GM18511 (cell line): ENCODE measurements around the gene FGGY.
"Not testable (repeated sequence)": the region's sequence is repeated elsewhere in the genome, so short reads cannot be mapped to it uniquely, and the experiment has no call there.

Experiments
- ATAC-seq: cut with Tn5 transposase; IDR thresholded peaks from one replicate; pipeline ENCODE4 v1.9.1; 2021; ENCODE audit warnings: mild to moderate bottlenecking, moderate library complexity; ENCODE audit not compliant: unreplicated experiment

FGGY gene

DNA sequence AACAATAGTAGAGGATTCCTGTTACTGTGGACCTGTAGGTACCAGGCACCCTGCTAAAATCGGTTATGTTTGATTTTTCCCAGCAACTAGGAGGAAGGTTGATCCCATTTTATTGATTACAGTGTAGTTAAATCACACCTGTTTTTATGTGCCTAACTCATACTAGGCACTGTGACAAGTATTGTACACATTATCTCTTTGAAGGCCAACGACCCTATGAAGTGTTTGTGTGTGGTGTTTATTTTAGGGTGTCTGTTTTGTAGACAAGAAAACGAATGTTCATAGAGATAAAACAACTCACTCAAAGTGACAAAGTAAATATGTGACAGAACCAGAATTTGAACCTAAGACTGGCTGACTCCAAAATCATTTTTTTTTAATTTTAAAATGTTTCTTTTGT is 49.5 kb downstream of the FGGY start:
- no peak for ATAC-seq

DNA sequence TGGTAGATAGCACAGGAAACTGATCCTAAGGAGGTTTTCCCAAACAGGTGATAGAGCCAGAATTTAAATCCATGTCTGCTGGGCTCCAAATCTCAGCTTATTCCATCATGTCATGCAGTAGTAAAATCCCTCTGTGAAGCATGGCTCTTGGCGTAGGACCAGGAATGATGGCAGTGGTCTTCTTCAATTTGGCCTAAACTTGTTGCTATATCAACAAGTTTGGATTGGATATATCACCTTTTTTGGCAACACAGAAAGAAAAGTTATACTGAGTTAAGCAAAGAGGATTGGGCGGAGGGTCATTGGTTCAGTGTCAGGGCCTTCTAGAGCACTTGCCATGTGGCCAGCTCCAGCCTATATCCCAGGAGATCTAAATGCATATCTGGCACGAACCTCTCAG is 52.2 kb downstream of the FGGY start:
- no peak for ATAC-seq

DNA sequence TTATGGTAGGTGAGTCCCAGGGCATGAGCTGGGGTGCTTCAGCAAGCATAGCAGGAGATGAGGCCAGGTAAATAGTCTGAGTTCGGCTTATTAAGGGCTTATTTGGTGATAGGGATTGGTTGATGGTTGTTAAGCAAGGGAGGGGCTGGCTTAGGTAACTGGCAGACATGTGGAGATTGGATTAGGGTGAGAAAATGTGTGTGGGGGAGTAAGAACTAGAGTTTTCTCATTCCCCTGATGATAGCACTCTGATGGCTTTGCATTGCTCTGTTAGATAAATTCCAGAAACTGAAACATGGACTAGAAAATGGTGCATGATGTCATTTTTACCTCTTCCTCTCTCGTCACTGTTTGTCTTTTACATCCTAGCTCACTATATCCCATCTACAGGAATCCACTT is 53.6 kb downstream of the FGGY start:
- no peak for ATAC-seq

DNA sequence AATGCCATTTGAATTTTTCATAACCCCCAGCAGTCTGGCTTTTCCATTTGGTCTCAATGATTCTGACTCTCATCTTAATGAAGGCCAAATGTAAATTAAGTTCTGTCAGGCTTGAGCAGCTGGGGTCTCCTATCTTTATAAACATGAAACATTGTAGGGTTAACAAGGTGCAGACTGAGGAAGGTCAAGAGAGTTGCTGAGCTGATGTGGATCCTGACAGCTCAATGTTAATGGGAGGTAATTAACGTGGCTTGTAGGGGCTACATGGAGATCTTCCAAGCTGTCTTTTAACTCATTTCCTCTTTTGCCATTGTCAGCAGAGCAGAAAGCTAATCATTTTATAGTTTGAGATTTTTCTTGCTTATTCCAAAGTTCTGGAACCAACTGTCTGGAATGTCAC is 55.2 kb downstream of the FGGY start:
- ATAC-seq, result no peak

DNA sequence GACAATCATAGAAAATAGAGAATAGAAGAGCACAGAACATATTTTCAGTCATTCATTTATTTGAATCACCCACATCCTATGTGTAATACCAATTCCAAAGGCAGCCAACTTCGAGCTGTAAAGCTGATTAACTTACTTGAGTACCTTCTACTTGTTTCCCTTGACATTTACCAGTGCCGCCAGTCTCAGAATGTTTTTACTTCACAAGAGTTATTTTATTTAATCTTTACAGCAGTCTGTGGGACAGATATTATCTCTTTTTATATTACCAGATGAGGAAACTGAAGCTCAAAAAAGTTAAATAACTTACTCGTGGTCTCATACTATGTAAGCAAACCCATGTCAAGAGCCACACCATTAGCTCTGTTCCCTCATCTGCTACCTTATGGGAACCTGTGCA is 56.6 kb downstream of the FGGY start:
- no peak for ATAC-seq

DNA sequence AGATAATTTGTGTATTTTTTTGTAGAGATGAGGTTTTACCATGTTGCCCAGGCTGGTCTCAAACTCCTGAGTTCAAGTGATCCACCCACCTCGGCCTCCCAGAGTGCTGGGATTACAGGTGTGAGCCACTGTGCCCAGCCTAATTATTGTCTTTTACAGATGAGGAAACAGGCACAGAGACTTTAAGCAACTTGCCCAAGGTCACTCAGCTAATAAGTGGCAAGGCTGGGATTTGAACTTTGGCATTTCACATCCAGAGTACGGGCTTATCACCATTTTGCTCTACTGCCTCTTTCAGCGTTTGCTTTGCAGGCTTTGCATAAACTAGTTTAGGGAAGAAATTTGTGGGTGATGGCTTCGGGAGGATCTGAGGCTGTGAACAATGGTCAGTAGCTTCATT is 57.3 kb downstream of the FGGY start:
- ATAC-seq, result not testable (repeated sequence)

DNA sequence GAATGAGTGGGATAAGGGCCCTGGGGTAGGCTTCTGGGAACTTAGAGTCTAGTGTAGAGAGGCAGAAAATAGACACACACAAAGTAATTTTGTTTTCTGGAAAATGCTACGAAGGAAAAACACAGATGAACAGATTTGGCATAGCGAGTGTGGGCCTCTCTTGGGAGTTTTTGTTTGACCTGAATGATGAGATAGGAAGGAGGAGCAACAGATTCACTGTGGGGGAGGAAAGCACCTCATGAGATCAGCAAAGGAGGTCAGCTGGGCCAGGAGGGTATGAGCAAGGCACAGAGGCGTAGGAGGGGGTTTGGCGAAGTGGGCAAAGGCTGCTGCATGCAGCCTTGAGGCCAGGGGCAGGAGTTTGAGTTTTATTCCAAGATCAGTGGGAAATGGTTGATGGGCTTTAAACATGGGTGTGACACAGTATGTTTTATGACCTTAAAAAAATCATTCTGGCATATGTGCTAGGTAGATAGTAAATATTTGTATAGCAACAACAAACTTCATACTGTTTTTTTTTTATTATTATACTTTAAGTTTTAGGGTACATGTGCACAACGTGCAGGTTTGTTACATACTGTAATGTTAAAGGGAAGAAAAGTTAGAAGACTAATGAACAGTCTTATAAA is 57.9 kb downstream of the FGGY start:
- peak; percentile 88 for ATAC-seq

DNA sequence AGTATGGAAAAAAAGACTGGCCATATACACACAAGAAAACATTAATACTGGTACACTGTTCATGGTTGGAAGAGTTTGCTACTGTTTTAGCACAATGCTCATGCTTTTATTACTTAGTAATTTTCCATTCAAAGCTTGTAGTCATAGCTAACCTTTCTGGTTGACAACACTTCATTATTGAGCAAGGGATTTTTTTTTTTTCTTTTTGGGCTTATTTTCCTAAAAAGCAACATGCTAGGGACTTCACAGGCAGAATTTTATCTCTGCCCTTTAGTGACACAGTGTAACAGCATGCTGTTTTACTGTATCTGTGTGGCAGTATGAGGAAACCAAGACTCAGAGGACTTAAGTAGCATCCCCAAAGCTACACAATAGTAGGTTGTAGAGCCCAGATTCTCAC is 58.5 kb downstream of the FGGY start:
- ATAC-seq, result peak; percentile 85

DNA sequence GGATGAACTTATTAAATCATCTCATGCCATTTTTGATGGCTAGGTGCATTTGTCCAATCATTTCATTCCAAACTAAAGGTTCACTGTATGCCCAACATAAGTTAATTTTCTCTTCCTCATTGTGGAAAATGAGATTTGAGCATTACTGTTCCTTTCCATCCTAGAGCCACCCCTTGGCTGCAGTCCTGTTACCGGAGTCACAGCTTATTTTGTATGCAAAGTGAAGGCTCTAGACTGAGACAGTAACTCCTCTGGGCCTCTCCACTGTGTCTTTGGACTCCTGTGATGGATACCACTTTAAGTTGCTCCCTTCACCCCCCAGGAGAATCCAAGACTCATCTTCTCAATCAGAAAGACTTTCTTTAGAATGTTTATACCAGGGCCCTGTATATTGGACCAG is 59.7 kb downstream of the FGGY start:
- ATAC-seq, result no peak

DNA sequence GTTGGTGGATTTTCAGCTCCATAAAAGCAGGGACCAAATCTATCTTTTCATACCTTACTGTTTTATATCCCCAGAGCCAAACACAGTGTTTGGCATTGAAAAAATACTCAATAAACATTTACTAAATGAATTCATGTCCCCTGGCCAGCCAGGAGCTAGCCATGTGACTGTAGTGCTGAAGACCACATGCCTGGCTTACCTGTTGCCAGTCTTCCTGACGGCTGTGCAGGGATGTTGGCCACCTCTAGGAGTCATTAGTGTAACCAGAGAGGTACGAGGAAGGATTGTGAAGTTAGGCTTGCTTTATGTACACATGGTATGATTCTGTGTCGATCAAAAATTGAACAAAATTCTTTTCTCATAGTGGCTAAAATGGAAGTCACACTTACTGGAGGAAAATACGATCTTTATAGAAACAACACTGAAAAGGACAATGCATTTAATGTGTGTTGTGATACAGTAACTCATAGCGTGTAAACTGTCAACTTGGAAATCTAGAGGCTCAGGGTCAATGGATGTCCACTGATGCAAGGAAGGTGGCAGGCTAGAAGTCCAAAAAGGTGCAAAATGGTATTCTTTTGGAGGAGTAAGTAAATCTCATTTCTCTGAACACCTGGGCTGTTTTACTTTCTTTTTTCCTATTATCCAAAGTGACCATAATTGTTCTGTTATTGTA is 60.9 kb downstream of the FGGY start:
- ATAC-seq, result no peak

DNA sequence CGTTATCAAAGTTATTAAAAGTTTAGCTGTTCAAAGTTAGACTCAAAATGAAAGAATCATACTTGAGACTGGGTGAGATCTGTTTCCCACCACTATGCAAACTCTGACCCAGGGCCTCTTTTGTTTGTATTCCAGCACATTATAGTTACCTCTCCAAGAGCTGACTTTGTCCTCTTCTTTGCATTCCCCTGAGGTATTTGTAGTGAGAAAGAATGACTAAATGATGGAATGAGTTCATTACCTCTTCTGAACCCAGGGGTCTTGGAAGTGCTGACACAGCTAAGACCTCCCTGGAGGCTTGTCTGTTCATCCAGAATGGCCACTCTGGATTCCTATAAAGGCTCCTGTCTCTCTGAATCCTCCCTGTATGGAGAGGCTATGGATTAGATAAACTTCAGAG is 62.4 kb downstream of the FGGY start:
- ATAC-seq, result no peak

DNA sequence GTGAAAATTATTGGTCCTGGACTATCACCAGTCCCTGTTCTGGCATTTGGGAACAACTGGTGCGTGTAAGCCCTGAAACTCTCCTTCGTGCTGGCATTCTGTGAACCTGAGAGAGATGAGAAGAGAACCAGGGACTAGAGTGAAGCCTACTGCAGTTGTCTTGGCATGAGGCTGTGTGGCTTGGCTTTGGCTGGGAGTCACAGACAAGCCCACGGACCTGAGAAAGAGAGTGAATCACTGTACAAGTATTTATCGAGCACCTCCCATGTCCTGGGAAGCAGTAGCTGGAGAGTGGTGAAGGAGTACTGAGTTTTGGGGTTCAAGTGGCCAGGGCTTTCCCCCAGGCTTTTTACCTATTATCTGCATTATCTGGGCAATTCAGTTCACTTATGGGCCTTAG is 63.3 kb downstream of the FGGY start:
- ATAC-seq, result no peak

DNA sequence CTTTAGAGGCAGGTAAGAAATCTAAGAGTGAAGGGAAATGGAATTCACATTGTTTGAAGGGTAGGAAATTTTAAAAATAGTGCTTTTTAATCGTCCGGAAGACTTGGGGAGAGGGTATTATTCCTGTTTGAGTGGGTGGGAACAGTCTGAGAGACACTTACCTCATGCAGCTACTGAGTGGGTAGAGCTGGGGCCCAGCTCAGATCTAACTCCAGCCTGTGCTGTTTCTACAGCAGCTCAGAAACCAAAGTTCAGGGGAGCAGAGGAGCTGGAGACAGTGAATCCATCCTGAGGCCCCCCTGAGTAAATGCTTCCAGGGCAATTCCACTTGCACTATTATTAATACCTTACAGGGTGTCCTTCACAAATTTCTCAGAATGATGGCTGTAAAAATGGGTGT is 63.8 kb downstream of the FGGY start:
- no peak for ATAC-seq

DNA sequence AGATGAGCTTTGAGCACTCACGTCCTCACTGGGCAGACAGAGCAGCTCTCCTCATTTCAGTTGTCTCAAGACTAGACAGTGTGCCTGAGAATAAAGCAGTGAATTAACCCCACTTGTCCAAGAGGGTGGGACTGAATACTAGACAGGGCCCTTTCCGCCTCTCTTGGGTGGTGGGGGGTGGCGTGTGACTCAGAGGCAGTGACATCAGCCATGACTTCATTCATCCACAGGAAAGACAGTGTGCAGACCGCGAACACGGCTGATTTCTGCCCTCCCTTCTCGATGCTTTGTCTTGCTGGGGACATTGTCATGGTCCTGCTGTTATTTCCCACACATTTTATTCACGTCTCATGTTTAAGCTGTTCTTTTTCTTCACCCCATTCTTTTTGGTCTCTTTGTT is 64.9 kb downstream of the FGGY start:
- ATAC-seq, result no peak

DNA sequence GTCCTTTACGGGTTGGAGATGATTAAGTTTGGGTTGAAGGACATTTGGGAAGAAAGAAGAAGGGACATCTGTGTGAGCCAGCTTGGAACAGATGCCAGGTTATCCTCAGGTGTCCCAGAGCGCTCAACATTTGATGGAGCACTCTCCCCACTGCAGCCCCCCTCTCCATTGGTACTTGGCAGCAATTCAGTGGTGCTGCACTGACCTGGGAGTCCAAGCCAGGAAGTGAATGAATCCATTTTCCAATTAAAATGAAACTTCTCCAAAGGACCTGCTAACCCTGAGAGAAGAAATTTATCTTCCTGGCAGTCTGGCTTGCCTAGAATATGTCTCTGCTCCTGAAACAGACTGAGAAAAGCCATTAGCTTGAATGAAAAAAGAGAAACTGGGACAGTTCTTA is 67.1 kb downstream of the FGGY start:
- no peak for ATAC-seq

DNA sequence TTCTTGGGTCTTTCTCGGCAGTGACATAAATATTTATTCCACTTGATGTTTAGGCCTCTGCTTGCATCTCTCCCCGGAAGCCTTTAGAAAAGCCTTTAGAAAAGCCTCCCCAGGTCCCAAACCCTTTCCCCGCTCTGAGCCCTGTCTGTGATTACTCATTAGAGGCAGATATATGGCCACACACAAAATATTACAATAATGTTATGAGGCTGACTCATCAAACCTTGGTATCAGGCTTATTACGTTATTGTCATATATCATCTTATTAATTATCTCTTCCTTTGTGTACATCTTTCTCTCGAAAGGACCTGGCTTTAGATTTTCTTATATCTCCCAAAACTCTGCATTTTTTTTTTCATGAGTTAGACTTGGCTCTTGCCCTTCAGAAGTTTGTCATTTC is 69.5 kb downstream of the FGGY start:
- no peak for ATAC-seq

DNA sequence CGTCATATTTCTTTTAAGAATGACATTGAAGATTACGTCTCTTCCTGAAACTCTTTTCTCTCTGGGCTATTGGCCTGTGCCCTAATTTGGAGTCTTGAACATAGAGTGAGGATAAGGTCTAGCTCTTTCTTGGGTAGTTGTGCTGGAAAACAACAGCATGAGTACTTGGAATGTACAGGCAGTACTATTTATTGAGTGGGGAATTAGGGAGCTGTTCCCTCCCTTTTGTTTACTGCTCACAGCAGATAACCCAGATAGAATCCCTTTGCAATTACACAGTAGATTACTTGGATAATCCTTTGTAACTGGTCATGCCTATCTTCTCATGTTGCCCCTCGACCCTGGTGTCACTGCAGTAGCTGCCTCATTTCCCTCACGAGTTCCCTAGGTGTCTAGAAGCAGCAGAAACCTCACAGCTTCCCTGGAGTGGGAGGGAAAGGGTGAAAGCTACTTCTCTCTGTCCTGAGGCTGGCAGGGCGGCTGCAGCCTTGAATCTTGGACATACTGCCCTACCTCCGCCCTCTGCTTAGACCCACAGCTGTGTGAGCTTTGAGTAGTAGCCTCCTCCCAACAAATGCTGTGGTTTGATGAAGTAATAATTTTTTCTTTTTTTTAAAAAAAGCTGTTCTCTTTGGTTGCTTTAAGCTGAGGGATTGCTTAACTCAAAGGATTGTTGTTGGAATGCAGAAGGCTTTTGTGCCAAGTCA is 70.6 kb downstream of the FGGY start:
- no peak for ATAC-seq

DNA sequence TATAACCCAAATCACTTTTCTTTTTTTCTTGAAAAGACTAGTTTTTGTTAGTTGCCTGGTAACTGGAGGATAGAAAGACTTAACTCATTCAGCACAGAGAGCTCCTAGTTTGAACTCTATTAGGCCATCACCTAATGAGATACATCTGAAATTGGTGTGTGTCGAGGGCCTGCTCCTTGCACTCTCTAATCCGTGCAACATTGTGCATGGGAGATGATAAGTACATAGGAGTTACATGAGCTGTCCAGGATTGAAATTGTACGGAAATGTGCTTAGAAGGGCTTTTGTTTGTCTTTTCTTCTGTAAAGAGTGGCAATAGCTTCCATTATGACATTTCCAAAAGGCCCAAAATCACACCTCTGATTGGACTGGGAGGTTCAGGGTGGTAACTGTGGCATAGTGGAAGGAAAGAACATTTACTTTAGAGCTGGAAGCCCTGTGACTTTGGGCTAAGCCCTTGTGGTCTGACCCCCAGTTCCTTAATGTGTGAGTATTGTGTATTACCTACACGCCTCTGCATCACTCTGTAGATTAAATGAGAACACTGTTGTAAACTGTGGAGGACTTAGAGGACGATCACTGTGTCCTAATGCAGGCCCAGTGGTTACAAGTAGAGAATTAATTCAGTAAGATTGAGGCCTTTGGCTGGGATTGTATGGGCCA is 71.2 kb downstream of the FGGY start:
- ATAC-seq, result no peak

DNA sequence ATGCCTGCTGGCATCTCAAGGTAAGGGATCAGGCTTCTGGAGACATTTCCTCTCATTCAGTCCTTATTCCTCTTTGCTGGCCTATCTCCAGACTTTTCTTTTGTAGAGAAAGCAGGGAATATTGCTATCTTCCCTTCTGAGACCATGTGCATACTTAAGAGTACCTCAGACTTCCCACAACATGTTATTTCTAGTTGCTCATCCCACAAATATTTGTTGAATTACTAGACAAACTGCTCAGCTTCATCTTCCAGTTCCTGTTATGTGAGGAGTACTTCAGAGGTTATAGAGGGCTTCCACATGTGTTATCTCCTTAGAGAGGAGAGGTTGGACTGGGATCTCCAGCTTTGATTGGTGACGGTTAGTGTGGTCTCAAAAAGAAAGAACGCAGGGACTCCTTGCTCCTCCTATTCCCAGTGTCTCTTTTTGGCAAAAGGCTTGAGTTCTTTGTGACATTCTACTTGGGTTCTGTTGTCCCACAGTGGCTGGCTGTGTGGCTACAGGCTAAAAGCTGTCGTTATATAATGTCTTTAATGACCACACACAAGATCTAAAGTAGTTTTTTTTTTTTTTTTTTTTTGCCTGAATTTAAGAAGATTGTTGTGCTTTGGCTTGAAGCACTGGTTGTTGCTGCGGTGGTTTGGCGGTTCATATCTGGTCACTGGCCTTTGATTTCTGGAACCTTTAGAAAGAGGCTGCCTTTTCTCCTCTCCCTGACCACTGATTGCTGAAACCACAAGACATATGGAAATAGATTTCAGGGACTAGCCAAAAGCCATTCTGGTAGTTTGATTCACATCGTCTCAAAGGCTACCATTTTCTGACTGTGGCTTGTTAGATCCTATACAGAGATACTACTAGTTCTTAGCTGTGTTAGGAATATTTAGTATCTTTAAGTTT is 78.7 kb downstream of the FGGY start:
- ATAC-seq, result no peak

DNA sequence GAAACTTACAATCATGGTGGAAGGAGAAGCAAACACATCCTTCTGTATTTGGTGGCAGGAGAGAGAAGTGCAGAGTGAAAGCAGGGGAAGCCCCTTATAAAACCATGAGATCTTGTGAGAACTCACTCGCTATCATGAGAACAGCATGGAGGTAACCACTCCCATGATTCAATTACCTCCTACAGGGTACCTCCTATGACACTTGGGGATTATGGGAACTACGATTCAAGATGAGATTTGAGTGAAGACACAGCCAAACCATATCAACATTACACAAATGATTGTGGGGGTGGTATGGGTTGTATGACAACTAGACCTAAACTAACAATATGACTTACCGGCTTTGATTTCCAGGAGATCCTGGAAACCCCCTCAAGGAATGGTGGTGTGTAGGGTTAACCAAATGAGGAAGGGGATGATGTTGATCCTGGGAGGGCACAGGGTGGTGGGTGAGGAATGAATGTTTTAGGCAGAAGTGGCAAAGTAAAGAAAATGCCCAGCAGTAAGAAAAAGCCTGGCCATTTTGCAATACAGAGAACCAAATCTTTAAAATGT is 80.5 kb downstream of the FGGY start:
- ATAC-seq, result no peak
